ENCODE measurements around the gene PLEKHA6. TPM values are rescaled to one million over a fixed set of nuclear protein-coding genes. Genes with fewer than 3 reads are reported as not detected.

The PLEKHA6 gene
- total and polyA plus RNA-seq, 2 experiments from 2014 or later = 2.8 to 6.2 TPM

DNA sequence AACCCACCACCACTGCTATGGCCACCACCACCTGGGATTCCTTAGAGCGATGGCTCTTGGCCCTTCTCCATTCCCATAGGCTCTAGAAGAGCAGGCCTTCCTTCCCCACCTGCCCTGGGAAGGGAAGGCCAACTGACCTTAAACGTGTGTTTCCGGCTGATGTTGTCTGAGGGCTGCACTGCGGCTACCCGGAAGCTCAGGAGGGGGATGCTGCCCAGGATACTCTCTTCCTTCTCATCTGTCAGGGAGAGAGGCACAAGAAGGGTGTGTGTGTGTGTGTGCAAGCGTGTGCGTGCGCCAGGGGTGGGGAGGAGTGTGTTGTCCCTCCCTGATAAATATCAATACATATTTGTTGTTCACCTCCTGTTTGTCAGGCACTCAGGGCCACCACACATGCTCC is 94.9 kb downstream of the PLEKHA6 start (continued):
- TF ChIP-seq, protein P1, sequence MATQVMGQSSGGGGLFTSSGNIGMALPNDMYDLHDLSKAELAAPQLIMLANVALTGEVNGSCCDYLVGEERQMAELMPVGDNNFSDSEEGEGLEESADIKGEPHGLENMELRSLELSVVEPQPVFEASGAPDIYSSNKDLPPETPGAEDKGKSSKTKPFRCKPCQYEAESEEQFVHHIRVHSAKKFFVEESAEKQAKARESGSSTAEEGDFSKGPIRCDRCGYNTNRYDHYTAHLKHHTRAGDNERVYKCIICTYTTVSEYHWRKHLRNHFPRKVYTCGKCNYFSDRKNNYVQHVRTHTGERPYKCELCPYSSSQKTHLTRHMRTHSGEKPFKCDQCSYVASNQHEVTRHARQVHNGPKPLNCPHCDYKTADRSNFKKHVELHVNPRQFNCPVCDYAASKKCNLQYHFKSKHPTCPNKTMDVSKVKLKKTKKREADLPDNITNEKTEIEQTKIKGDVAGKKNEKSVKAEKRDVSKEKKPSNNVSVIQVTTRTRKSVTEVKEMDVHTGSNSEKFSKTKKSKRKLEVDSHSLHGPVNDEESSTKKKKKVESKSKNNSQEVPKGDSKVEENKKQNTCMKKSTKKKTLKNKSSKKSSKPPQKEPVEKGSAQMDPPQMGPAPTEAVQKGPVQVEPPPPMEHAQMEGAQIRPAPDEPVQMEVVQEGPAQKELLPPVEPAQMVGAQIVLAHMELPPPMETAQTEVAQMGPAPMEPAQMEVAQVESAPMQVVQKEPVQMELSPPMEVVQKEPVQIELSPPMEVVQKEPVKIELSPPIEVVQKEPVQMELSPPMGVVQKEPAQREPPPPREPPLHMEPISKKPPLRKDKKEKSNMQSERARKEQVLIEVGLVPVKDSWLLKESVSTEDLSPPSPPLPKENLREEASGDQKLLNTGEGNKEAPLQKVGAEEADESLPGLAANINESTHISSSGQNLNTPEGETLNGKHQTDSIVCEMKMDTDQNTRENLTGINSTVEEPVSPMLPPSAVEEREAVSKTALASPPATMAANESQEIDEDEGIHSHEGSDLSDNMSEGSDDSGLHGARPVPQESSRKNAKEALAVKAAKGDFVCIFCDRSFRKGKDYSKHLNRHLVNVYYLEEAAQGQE (IDR thresholded peaks at IDR 0.05; ENCODE audit: unreplicated experiment) = no peak

DNA sequence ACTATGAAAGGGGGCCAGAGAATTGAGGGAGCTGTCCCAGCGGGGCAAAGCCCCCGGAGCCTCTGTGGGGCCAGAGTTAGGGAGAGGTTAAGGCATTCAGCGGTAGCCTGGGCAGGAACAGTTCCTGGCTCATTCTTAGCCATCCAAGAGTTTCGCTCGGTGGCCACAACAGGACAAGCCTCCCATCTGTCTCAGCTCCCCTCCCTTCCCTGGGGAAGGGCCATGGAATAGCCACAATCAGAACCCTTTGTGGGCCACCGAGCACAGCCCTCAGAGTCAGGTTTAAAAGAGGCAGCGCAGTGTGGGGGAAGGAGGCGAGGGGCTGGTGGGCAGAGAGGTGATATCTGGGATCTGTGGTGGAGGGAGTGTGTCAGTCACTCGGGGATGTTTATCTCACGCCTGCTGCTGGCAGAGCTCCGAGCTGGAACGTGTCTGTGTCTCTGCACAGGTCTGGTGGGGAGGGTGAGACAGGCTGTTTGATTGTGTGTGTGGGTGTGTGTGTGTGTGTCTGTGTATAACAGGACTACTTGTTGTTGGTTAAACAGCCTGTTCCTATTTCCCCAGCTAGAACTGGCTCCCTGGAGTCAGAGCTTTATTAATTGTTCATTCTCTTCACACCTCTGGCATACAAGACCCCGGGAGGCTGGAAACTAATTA is 96.3 kb downstream of the PLEKHA6 start:
- ATAC-seq (no peak), DNase-seq (ENCODE audit: low spot score) (no peak)
- Mint-ChIP-seq H3K36me3 (ENCODE audit: low read depth) (peaks cover 18% of the 10 kb centered on the region; the same call in 2 of the 3 replicates), H3K27me3 (ENCODE audit: insufficient read depth, low read depth, poor library complexity) (peaks cover 4% of the 10 kb centered on the region), H3K4me3 (no peak overlapping the region), H3K27ac (no peak overlapping the region), H3K9me3 (no peaks in the 10 kb centered on the region), H3K4me1 (peaks cover 5% of the 10 kb centered on the region; the same call in 2 of the 3 replicates)
- no peak overlapping the region for H2AFZ ChIP-seq
- no peaks in the 10 kb centered on the region for H3K4me1 ChIP-seq (ENCODE audit: insufficient read depth)
- no peaks in the 10 kb centered on the region for H3K79me2 ChIP-seq (replicated peaks; ENCODE audit: insufficient read depth)
- H3K36me3 ChIP-seq (ENCODE audit: insufficient read depth) = no peaks in the 10 kb centered on the region
- H4K20me1 ChIP-seq (replicated peaks; ENCODE audit: insufficient read depth) = no peaks in the 10 kb centered on the region
- TF ChIP-seq STAT1 (IDR thresholded peaks at IDR 0.05; ENCODE audit: unreplicated experiment) (no peak), EZH2 (IDR thresholded peaks at IDR 0.05; ENCODE audit: low read depth, unreplicated experiment) (no peak), ZNF331 (CRISPR knock-in tag; IDR thresholded peaks at IDR 0.05; ENCODE audit: low read depth) (no peak)
- H3K4me3 ChIP-seq = no peak overlapping the region
- H3K9me2 ChIP-seq (ENCODE audit: insufficient read depth) = no peaks in the 10 kb centered on the region
- H3K27me3 ChIP-seq (ENCODE audit: insufficient read depth) = no peaks in the 10 kb centered on the region
- no peak overlapping the region for H3K27ac ChIP-seq (ENCODE audit: low read depth)
- H3F3A ChIP-seq (replicated peaks; ENCODE audit: low read depth) = no peaks in the 10 kb centered on the region
- H3K4me2 ChIP-seq = no peak overlapping the region

DNA sequence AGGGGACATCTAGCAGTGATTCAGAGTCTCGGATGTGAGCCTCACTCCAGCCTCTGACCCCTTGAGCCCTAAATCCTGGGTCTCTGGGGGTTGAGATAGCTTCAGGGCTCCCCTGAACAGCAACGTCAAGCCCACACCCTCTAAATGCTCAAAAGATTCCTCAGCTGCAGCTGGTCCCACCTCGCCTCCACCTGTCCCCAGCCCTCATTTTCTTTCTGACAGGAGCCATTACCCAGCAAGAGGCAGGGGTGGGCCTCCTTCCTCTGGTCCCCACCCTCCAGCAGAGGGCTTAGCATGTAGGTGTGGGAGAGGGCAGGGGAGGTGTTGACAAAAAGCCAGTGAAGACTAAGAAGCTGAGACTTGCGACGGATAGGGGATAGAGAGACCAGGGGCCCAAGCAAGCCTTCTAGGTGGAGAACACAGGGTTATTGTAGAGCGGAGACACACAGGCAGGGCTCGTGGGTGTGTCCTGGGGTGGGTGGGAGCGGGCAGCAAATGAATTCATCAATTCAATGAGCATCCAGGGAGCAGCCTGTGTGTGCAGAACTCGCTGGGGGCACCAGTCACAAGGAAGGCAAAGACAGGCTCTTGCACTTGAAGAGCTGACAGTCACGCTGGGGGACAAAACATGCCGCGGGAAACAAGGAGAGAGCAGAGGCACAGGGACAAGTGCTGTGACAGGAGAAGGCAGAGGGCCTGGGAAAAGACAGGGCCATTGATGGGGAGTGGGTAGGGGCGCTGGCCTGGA is 97.0 kb downstream of the PLEKHA6 start:
- peaks cover 18% of the 10 kb centered on the region; the same call in 2 of the 3 replicates for H3K36me3 Mint-ChIP-seq (ENCODE audit: low read depth)
- H3K27ac ChIP-seq (ENCODE audit: low read depth) = no peak overlapping the region
- H3K27ac Mint-ChIP-seq = no peak overlapping the region; the same call in 1 of the 2 replicates
- no peaks in the 10 kb centered on the region for H3K4me1 ChIP-seq (ENCODE audit: insufficient read depth)
- no peaks in the 10 kb centered on the region for H3K9me2 ChIP-seq (ENCODE audit: insufficient read depth)
- no peaks in the 10 kb centered on the region for H3K79me2 ChIP-seq (replicated peaks; ENCODE audit: insufficient read depth)
- peaks cover 5% of the 10 kb centered on the region for H3K27me3 Mint-ChIP-seq (ENCODE audit: insufficient read depth, low read depth, poor library complexity)
- no peaks in the 10 kb centered on the region for H3K36me3 ChIP-seq (ENCODE audit: insufficient read depth)
- H4K20me1 ChIP-seq (replicated peaks; ENCODE audit: insufficient read depth) = no peaks in the 10 kb centered on the region
- no peak overlapping the region for H2AFZ ChIP-seq
- H3K4me2 ChIP-seq = no peak overlapping the region
- H3K27me3 ChIP-seq (ENCODE audit: insufficient read depth) = no peaks in the 10 kb centered on the region
- no peaks in the 10 kb centered on the region for H3F3A ChIP-seq (replicated peaks; ENCODE audit: low read depth)
- no peaks in the 10 kb centered on the region for H3K9me3 Mint-ChIP-seq
- H3K4me3 ChIP-seq = no peak overlapping the region
- peaks cover 7% of the 10 kb centered on the region for H3K4me1 Mint-ChIP-seq
- H3K4me3 Mint-ChIP-seq = no peak overlapping the region
- ATAC-seq = no peak
- DNase-seq (ENCODE audit: low spot score) = no peak
- TF ChIP-seq STAT1 (IDR thresholded peaks at IDR 0.05; ENCODE audit: unreplicated experiment) = no peak
- TF ChIP-seq EZH2phosphoT487 (IDR thresholded peaks at IDR 0.05; ENCODE audit: unreplicated experiment) = no peak
- TF ChIP-seq, protein P2, sequence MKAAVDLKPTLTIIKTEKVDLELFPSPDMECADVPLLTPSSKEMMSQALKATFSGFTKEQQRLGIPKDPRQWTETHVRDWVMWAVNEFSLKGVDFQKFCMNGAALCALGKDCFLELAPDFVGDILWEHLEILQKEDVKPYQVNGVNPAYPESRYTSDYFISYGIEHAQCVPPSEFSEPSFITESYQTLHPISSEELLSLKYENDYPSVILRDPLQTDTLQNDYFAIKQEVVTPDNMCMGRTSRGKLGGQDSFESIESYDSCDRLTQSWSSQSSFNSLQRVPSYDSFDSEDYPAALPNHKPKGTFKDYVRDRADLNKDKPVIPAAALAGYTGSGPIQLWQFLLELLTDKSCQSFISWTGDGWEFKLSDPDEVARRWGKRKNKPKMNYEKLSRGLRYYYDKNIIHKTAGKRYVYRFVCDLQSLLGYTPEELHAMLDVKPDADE (IDR thresholded peaks at IDR 0.05) = no peak
- TF ChIP-seq EZH2 (IDR thresholded peaks at IDR 0.05; ENCODE audit: low read depth, unreplicated experiment) = no peak
- no peak for TF ChIP-seq JUNB (IDR thresholded peaks at IDR 0.05; ENCODE audit: unreplicated experiment)
- TF ChIP-seq, protein P3, sequence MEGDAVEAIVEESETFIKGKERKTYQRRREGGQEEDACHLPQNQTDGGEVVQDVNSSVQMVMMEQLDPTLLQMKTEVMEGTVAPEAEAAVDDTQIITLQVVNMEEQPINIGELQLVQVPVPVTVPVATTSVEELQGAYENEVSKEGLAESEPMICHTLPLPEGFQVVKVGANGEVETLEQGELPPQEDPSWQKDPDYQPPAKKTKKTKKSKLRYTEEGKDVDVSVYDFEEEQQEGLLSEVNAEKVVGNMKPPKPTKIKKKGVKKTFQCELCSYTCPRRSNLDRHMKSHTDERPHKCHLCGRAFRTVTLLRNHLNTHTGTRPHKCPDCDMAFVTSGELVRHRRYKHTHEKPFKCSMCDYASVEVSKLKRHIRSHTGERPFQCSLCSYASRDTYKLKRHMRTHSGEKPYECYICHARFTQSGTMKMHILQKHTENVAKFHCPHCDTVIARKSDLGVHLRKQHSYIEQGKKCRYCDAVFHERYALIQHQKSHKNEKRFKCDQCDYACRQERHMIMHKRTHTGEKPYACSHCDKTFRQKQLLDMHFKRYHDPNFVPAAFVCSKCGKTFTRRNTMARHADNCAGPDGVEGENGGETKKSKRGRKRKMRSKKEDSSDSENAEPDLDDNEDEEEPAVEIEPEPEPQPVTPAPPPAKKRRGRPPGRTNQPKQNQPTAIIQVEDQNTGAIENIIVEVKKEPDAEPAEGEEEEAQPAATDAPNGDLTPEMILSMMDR (conservative IDR thresholded peaks at IDR 0.05; ENCODE audit: low read depth in 2 of 2) = no peak
- no peak for TF ChIP-seq ZNF114 (CRISPR knock-in tag; IDR thresholded peaks at IDR 0.05)
- TF ChIP-seq POLR2AphosphoS5 (IDR thresholded peaks at IDR 0.05; ENCODE audit: low read depth) = no peak

Measured in GM23338 (cell line).